Left lung (tissue), 10 donors: ENCODE measurements around the gene SEMA6A. TPM values are rescaled to one million over a fixed set of nuclear protein-coding genes. Genes with fewer than 3 reads are reported as not detected.

Source experiments
- ATAC-seq: fragments of 200-7000 bp; cut with Tn5 transposase; one replicate; pipeline ENCODE4 v1.9.1; 2020; ENCODE audit warnings: moderate library complexity
- DNase-seq, 4 donors: peaks; one replicate each; pipeline ENCODE4 v3.0.0-alpha.2; 2013 to 2020
- H3K27ac ChIP-seq, 2 donors: fragments of 200-600 bp; sonication (generic) in 1 of 2; one replicate each; pipeline versions ENCODE4 v1.5.0 to v1.8.0; 2020 to 2021
- H3K27me3 ChIP-seq, 2 donors: fragments of 200-600 bp; sonication (generic) in 1 of 2; one replicate each; pipeline versions ENCODE4 v1.5.0 to v1.8.0; 2020 to 2021
- H3K36me3 ChIP-seq, 2 donors: fragments of 200-600 bp; sonication (generic) in 1 of 2; one replicate each; pipeline versions ENCODE4 v1.5.0 to v1.8.0; 2020 to 2021
- H3K4me1 ChIP-seq, 2 donors: fragments of 200-600 bp; one replicate each; pipeline ENCODE4 v1.8.0; 2021
- H3K4me3 ChIP-seq, 2 donors: fragments of 200-600 bp; sonication (generic) in 1 of 2; one replicate each; pipeline versions ENCODE4 v1.5.0 to v1.8.0; 2020 to 2021; ENCODE audit warnings: mild to moderate bottlenecking in 1 of 2
- H3K9me3 ChIP-seq, 2 donors: fragments of 200-600 bp; sonication (generic) in 1 of 2; one replicate each; pipeline versions ENCODE4 v1.5.0 to v1.8.0; 2020 to 2021
- CTCF ChIP-seq, 2 donors: fragments of 200-600 bp; sonication (generic) in 1 of 2; IDR thresholded peaks; one replicate each; pipeline versions ENCODE4 v1.5.0 to v1.8.0; 2021; ENCODE audit warnings: antibody characterized with exemption in 2 of 2
- intact Hi-C, 2 donors: fragments of 100-400 bp; cut with DNase I; formaldehyde crosslinking; loops; one replicate each; pipeline versions ENCODE4 v1.11.2 to v1.14.2; 2022
- polyA plus RNA-seq, 6 donors: library from polyadenylated mRNA; unstranded; fragments of 120-200 nt; gene quantifications; one replicate each; pipeline ENCODE4 v1.2.1, GENCODE V29; 2013; ENCODE audit not compliant: insufficient read length in 6 of 6
- total RNA-seq, 2 donors: library from RNA; stranded (reverse); fragmentation: NEBNext Ultra II Directional; extraction: Animal tissue kit (Norgen Biotek cat#: 25700); gene quantifications; one replicate each; pipeline ENCODE4 v1.2.1, GENCODE V29; 2021
- donor health status: DM: no; HTN: yes; CAD: no.
- donor health status: DM: no; HTN: no; CAD: no.

SEMA6A gene
- total and polyA plus RNA-seq, 8 donors: 15.3 to 45.8 (median 39.6) TPM

GRCh38 chr5:116566251-116566650 is 8.4 kb downstream of the SEMA6A start:
- Histone ChIP-seq H3K4me3 (no peak overlapping the region), H3K27me3 (peaks cover 5 to 21% of the 10 kb centered on the region in 2 donors), H3K9me3 (no peaks in the 10 kb centered on the region), H3K27ac (no peak overlapping the region), H3K4me1 (peaks cover 0 to 3% of the 10 kb centered on the region in 2 donors), H3K36me3 (no peaks in the 10 kb centered on the region)
- DNase-seq (no peak), ATAC-seq (no peak)
- no peak for TF ChIP-seq CTCF (IDR thresholded peaks at IDR 0.05)
- intact Hi-C loops: no loop called here

GRCh38 chr5:116564756-116565490 is 9.7 kb downstream of the SEMA6A start:
- DNase-seq (no peak), ATAC-seq (no peak)
- intact Hi-C loops: no loop called here
- Histone ChIP-seq H3K4me1 (peaks cover 0 to 3% of the 10 kb centered on the region in 2 donors), H3K36me3 (no peaks in the 10 kb centered on the region), H3K9me3 (no peaks in the 10 kb centered on the region), H3K4me3 (no peak overlapping the region), H3K27ac (no peak overlapping the region), H3K27me3 (peaks cover 0 to 8% of the 10 kb centered on the region in 2 donors)
- no peak for TF ChIP-seq CTCF (IDR thresholded peaks at IDR 0.05)

- no peak for TF ChIP-seq CTCF (IDR thresholded peaks at IDR 0.05)
- no peak for DNase-seq
- Histone ChIP-seq H3K4me1 (peaks cover 0 to 3% of the 10 kb centered on the region in 2 donors), H3K27ac (no peak overlapping the region), H3K4me3 (no peak overlapping the region), H3K9me3 (no peaks in the 10 kb centered on the region), H3K27me3 (peaks cover 0 to 2% of the 10 kb centered on the region in 2 donors), H3K36me3 (no peaks in the 10 kb centered on the region)
- peak; percentile 61 for ATAC-seq
- intact Hi-C loops: no loop called here
Observed at GRCh38 chr5:116564312-116564711, 10.3 kb downstream of the SEMA6A start.

- DNase-seq (no peak), ATAC-seq (no peak)
- peaks cover 0 to 3% of the 10 kb centered on the region in 2 donors for H3K4me1 ChIP-seq
- H3K4me3 ChIP-seq: no peak overlapping the region
- H3K27ac ChIP-seq: no peak overlapping the region
- no peaks in the 10 kb centered on the region for H3K27me3 ChIP-seq
- TF ChIP-seq CTCF (IDR thresholded peaks at IDR 0.05): no peak
- H3K9me3 ChIP-seq: no peaks in the 10 kb centered on the region
- no peaks in the 10 kb centered on the region for H3K36me3 ChIP-seq
- intact Hi-C loops: no loop called here
Observed at GRCh38 chr5:116563736-116564308, 10.8 kb downstream of the SEMA6A start.

GRCh38 chr5:116562669-116563068 is 12.0 kb downstream of the SEMA6A start:
- ATAC-seq: no peak
- intact Hi-C loops: no loop called here
- no peaks in the 10 kb centered on the region for H3K36me3 ChIP-seq
- H3K4me3 ChIP-seq: no peak overlapping the region
- no peak overlapping the region for H3K27ac ChIP-seq
- no peak for TF ChIP-seq CTCF (IDR thresholded peaks at IDR 0.05)
- peaks cover 0 to 3% of the 10 kb centered on the region in 2 donors for H3K4me1 ChIP-seq
- no peaks in the 10 kb centered on the region for H3K27me3 ChIP-seq
- DNase-seq: no peak
- no peaks in the 10 kb centered on the region for H3K9me3 ChIP-seq
